Stimulated activated CD8-positive, alpha-beta memory T cell treated with anti-CD3 and anti-CD28 coated beads, Interleukin-4, amount 100 ng/mL, for 1 hour (primary cell): ENCODE measurements around the gene MASP1.

ENCODE experiments used
- DNase-seq, 2 donors: peaks; one replicate each; pipeline ENCODE4 v3.0.0-alpha.2; 2020; ENCODE audit warnings: low read depth in 2 of 2, low spot score in 1 of 2

The MASP1 gene

GRCh38 chr3:187293516-187294430, 2.2 kb upstream of the MASP1 start:
- no peak for DNase-seq

- no peak for DNase-seq
Measured at GRCh38 chr3:187292631-187293515, 1.3 kb upstream of the MASP1 start.

- no peak for DNase-seq
Measured at GRCh38 chr3:187292181-187292580, 644 bp upstream of the MASP1 start.

- no peak for DNase-seq
Measured at GRCh38 chr3:187291001-187291511, 481 bp downstream of the MASP1 start.

- DNase-seq: no peak
Measured at GRCh38 chr3:187290503-187290902, 1.0 kb downstream of the MASP1 start.

- no peak for DNase-seq
Measured at GRCh38 chr3:187288855-187289605, 2.5 kb downstream of the MASP1 start.

- no peak for DNase-seq
Measured at GRCh38 chr3:187288131-187288854, 3.2 kb downstream of the MASP1 start.

- DNase-seq: no peak
Measured at GRCh38 chr3:187287256-187287655, 4.3 kb downstream of the MASP1 start.

GRCh38 chr3:187286467-187287059, 5.0 kb downstream of the MASP1 start:
- DNase-seq: no peak

- no peak for DNase-seq
Measured at GRCh38 chr3:187281191-187281714, 10.3 kb downstream of the MASP1 start.

GRCh38 chr3:187280644-187281043, 10.9 kb downstream of the MASP1 start:
- DNase-seq: no peak

- DNase-seq: no peak
Measured at GRCh38 chr3:187277129-187277462, 14.4 kb downstream of the MASP1 start.

- DNase-seq: no peak
Measured at GRCh38 chr3:187276397-187277128, 15.0 kb downstream of the MASP1 start.

- DNase-seq: no peak
Measured at GRCh38 chr3:187274977-187275338, 16.6 kb downstream of the MASP1 start.

- no peak for DNase-seq
Measured at GRCh38 chr3:187274315-187274976, 17.1 kb downstream of the MASP1 start.

GRCh38 chr3:187271582-187271981, 20.0 kb downstream of the MASP1 start:
- no peak for DNase-seq

GRCh38 chr3:187269486-187269885, 22.1 kb downstream of the MASP1 start:
- DNase-seq: no peak

GRCh38 chr3:187267306-187267705, 24.2 kb downstream of the MASP1 start:
- no peak for DNase-seq

GRCh38 chr3:187266691-187267090, 24.8 kb downstream of the MASP1 start:
- DNase-seq: no peak
